HG03342 (cell line): ENCODE measurements around the gene CCNT2.
"Not testable (repeated sequence)": the region's sequence is repeated elsewhere in the genome, so short reads cannot be mapped to it uniquely, and the experiment has no call there.

Experiments used
- ATAC-seq: cut with Tn5 transposase; IDR thresholded peaks from one replicate; pipeline ENCODE4 v1.9.1; 2021; ENCODE audit warnings: mild to moderate bottlenecking, moderate library complexity; ENCODE audit not compliant: unreplicated experiment

CCNT2 gene

GRCh38 chr2:134973241-134974138 is 54.9 kb downstream of the CCNT2 start:
- peak; percentile 87 for ATAC-seq

GRCh38 chr2:134975281-134976009 is 56.8 kb downstream of the CCNT2 start:
- ATAC-seq, result no peak

GRCh38 chr2:134976074-134976702 is 57.6 kb downstream of the CCNT2 start:
- ATAC-seq, result no peak

- ATAC-seq, result not testable (repeated sequence)
These were observed 58.5 kb downstream of the CCNT2 start for GRCh38 chr2:134977104-134977503.

GRCh38 chr2:134979221-134979620 is 60.6 kb downstream of the CCNT2 start:
- ATAC-seq, result no peak

- no peak for ATAC-seq
These were observed 62.0 kb downstream of the CCNT2 start for GRCh38 chr2:134980639-134981038.

- ATAC-seq, result no peak
These were observed 64.0 kb downstream of the CCNT2 start for GRCh38 chr2:134982603-134983002.

- ATAC-seq, result no peak
These were observed 66.4 kb downstream of the CCNT2 start for GRCh38 chr2:134985061-134985460.

GRCh38 chr2:134988994-134989605 is 70.5 kb downstream of the CCNT2 start:
- no peak for ATAC-seq

- no peak for ATAC-seq
These were observed 80.9 kb downstream of the CCNT2 start for GRCh38 chr2:134999521-134999920.

- ATAC-seq, result no peak
These were observed 84.2 kb downstream of the CCNT2 start for GRCh38 chr2:135002836-135003235.

- peak; percentile 85 for ATAC-seq
These were observed 85.6 kb downstream of the CCNT2 start for GRCh38 chr2:135004005-135004746.

- no peak for ATAC-seq
These were observed 87.1 kb downstream of the CCNT2 start for GRCh38 chr2:135005753-135006152.
